PC-9 (cell line): ENCODE data around the gene OGFOD2.

Source experiments
- CTCF ChIP-seq: fragments of 200-600 bp; sonication (generic); conservative IDR thresholded peaks from 2 replicates; pipeline ENCODE4 v1.6.1; 2017; ENCODE audit warnings: mixed run types, antibody characterized with exemption, mild to moderate bottlenecking, moderate library complexity
- EZH2 ChIP-seq: fragments of 200-600 bp; sonication (generic); IDR thresholded peaks from 2 replicates; pipeline ENCODE4 v1.8.0; 2017; ENCODE audit warnings: antibody characterized with exemption, low read depth

- TF ChIP-seq CTCF (no peak), EZH2 (no peak)
These were observed 19.0 kb upstream of the OGFOD2 start for GRCh38 chr12:122956035-122956434.
